IMR-90 (cell line): Measurements from ENCODE around the gene OR10H1. TPM values are rescaled to one million over a fixed set of nuclear protein-coding genes. Genes with fewer than 3 reads are reported as not detected.

Experiments used
- ATAC-seq: fragments of 200-7000 bp; cut with Tn5 transposase; 2 replicates; pipeline ENCODE4 v1.9.1; 2020; ENCODE audit warnings: low read depth, mild to moderate bottlenecking, moderate library complexity
- BruUV-seq: library from RNA; stranded (reverse); fragments of 400-500 nt; replicated peaks from 2 replicates; lab custom pipeline; 2021; lab: Mats Ljungman, UMichigan
- CTCF ChIA-PET: fragments of 300-600 bp; formaldehyde crosslinking; extraction: SDS; loops from one replicate; lab custom pipeline; 2021; ENCODE audit warnings: antibody characterized with exemption; lab: Yijun Ruan, JAX
- POLR2A ChIA-PET: fragments of 300-600 bp; sonication (Branson Sonifier 250); formaldehyde crosslinking; loops from one replicate; lab custom pipeline; 2022; ENCODE audit warnings: antibody characterized with exemption; ENCODE audit not compliant: unreplicated experiment; lab: Charles Lee
- DNase-seq: peaks from one replicate; pipeline ENCODE4 v3.0.0; 2013
- H2AFZ ChIP-seq: replicated peaks from 2 replicates; pipeline ENCODE3; 2013; ENCODE audit warnings: low read length, mild to moderate bottlenecking; ENCODE audit not compliant: poor library complexity
- H2AK5ac ChIP-seq: 2 replicates; pipeline ENCODE4 v1.6.1; 2013; ENCODE audit warnings: low read depth, low read length, inconsistent platforms
- H2AK9ac ChIP-seq: replicated peaks from 2 replicates; pipeline ENCODE3; 2013; ENCODE audit warnings: mild to moderate bottlenecking, low read depth, low read length, moderate library complexity; ENCODE audit not compliant: poor library complexity
- H2BK120ac ChIP-seq: 2 replicates; pipeline ENCODE4 v1.6.1; 2013; ENCODE audit warnings: low read depth, low read length, inconsistent platforms
- H2BK15ac ChIP-seq: 3 replicates; pipeline ENCODE4 v1.6.1; 2013; ENCODE audit warnings: low read depth, low read length, inconsistent platforms
- H2BK20ac ChIP-seq: 2 replicates; pipeline ENCODE4 v1.6.1; 2013; ENCODE audit warnings: low read depth, mild to moderate bottlenecking, inconsistent platforms, low read length, moderate library complexity
- H2BK5ac ChIP-seq: 2 replicates; pipeline ENCODE4 v1.6.1; 2013; ENCODE audit warnings: mild to moderate bottlenecking, low read depth, low read length, inconsistent platforms; ENCODE audit not compliant: poor library complexity, severe bottlenecking
- H3K14ac ChIP-seq: replicated peaks from 2 replicates; pipeline ENCODE4 v1.6.1; 2013; ENCODE audit warnings: low read depth, low read length, inconsistent platforms
- H3K18ac ChIP-seq: 2 replicates; pipeline ENCODE4 v1.6.1; 2013; ENCODE audit warnings: low read depth, low read length, control low read depth
- H3K23ac ChIP-seq: 2 replicates; pipeline ENCODE4 v1.6.1; 2013; ENCODE audit warnings: low read depth, low read length, inconsistent platforms
- H3K27ac ChIP-seq: 2 replicates; pipeline ENCODE4 v1.5.1; 2013; ENCODE audit warnings: mild to moderate bottlenecking, control low read depth, low read length; ENCODE audit not compliant: insufficient read depth
- H3K27me3 ChIP-seq: 2 replicates; pipeline ENCODE4 v1.6.1; 2013; ENCODE audit warnings: low read length; ENCODE audit not compliant: control insufficient read depth, insufficient read depth
- H3K36me3 ChIP-seq: 2 replicates; pipeline ENCODE4 v1.6.1; 2013; ENCODE audit warnings: low read length, mixed read lengths; ENCODE audit not compliant: control insufficient read depth, insufficient read depth
- H3K4ac ChIP-seq: 2 replicates; pipeline ENCODE4 v1.6.1; 2013; ENCODE audit warnings: low read depth, low read length, inconsistent platforms
- H3K4me1 ChIP-seq: 2 replicates; pipeline ENCODE4 v1.6.1; 2013; ENCODE audit warnings: low read length, mixed read lengths; ENCODE audit not compliant: control insufficient read depth, insufficient read depth
- H3K4me2 ChIP-seq: 2 replicates; pipeline ENCODE4 v1.6.1; 2013; ENCODE audit warnings: low read depth, mild to moderate bottlenecking, control low read depth, low read length, moderate library complexity
- H3K4me3 ChIP-seq: 2 replicates; pipeline ENCODE4 v1.5.1; 2013; ENCODE audit warnings: low read depth, mild to moderate bottlenecking, control low read depth, low read length, moderate library complexity; ENCODE audit not compliant: insufficient read depth
- H3K56ac ChIP-seq: 2 replicates; pipeline ENCODE4 v1.6.1; 2013; ENCODE audit warnings: low read length, inconsistent platforms; ENCODE audit not compliant: insufficient read depth; ENCODE audit errors: extremely low read depth
- H3K79me1 ChIP-seq, 2 experiments: 2 replicates each; pipeline ENCODE4 v1.6.1; 2013; ENCODE audit warnings: low read length in 2 of 2, inconsistent platforms in 1 of 2, low read depth in 1 of 2
- H3K9ac ChIP-seq: 2 replicates; pipeline ENCODE4 v1.6.1; 2013; ENCODE audit warnings: low read depth, low read length, control low read depth
- H3K9me1 ChIP-seq: 2 replicates; pipeline ENCODE4 v1.6.1; 2013; ENCODE audit warnings: low read length, inconsistent platforms; ENCODE audit not compliant: insufficient read depth
- H3K9me3 ChIP-seq: 2 replicates; pipeline ENCODE4 v1.6.1; 2013; ENCODE audit warnings: low read length; ENCODE audit not compliant: control insufficient read depth, insufficient read depth
- H4K20me1 ChIP-seq: 2 replicates; pipeline ENCODE4 v1.6.1; 2013; ENCODE audit warnings: low read length, inconsistent platforms; ENCODE audit not compliant: insufficient read depth
- H4K5ac ChIP-seq: 2 replicates; pipeline ENCODE4 v1.6.1; 2013; ENCODE audit warnings: mild to moderate bottlenecking, low read depth, low read length, control low read depth
- H4K8ac ChIP-seq, 2 experiments: 2 replicates each; pipeline ENCODE4 v1.6.1; 2013; ENCODE audit warnings: low read depth in 2 of 2, low read length in 2 of 2, control low read depth in 1 of 2, inconsistent platforms in 1 of 2
- H4K91ac ChIP-seq: 2 replicates; pipeline ENCODE4 v1.6.1; 2013; ENCODE audit warnings: low read depth, low read length, inconsistent platforms; ENCODE audit not compliant: insufficient read depth
- BHLHE40 ChIP-seq: fragments of 150-350 bp; IDR thresholded peaks from 2 replicates; pipeline ENCODE4 v1.6.1; 2016; ENCODE audit warnings: mild to moderate bottlenecking, low read depth, low read length
- CEBPB ChIP-seq: IDR thresholded peaks from 2 replicates; pipeline ENCODE4 v1.6.1; 2012; ENCODE audit warnings: low read depth, low read length, improper control_type of control experiment
- FOS ChIP-seq: fragments of 150-350 bp; IDR thresholded peaks from 2 replicates; pipeline ENCODE4 v1.6.1; 2016; ENCODE audit warnings: low read depth, low read length
- POLR2A ChIP-seq: IDR thresholded peaks from 2 replicates; pipeline ENCODE4 v1.6.1; 2012; ENCODE audit warnings: mild to moderate bottlenecking, low read depth, low read length
- RAD21 ChIP-seq: IDR thresholded peaks from 2 replicates; pipeline ENCODE4 v1.6.1; 2012; ENCODE audit warnings: low read length, improper control_type of control experiment
- SMC3 ChIP-seq: fragments of 150-350 bp; IDR thresholded peaks from 2 replicates; pipeline ENCODE4 v1.6.1; 2016; ENCODE audit warnings: low read depth, mild to moderate bottlenecking, antibody characterized with exemption, low read length, moderate library complexity
- WGBS, 2 experiments: methylation state at CpG; one replicate each; pipeline versions ENCODE4 v1.1.5 to v1.1.7; 2013; ENCODE audit warnings: missing lambda C conversion rate in 2 of 2; ENCODE audit not compliant: insufficient read length in 1 of 2; ENCODE audit errors: extremely low coverage in 2 of 2; 5-methylcytosine and 5-hydroxymethylcytosine counted together
- dilution Hi-C: fragments of 300-500 bp; cut with HindIII; formaldehyde crosslinking; loops from one replicate; pipeline ENCODE4 v1.14.3; 2018; ENCODE audit warnings: low sequenced_read_pairs; ENCODE audit not compliant: unreplicated experiment
- in situ Hi-C: fragments of 300-500 bp; cut with MboI; formaldehyde crosslinking; loops from 3 replicates; pipeline ENCODE4 v1.14.3; 2019; ENCODE audit warnings: low sequenced_read_pairs, inconsistent platforms, mixed read lengths
- intact Hi-C: fragments of 100-400 bp; cut with micrococcal nuclease; formaldehyde crosslinking; loops from 2 replicates; pipeline ENCODE4 v1.10.0; 2022
- polyA plus RNA-seq, 3 experiments: library from polyadenylated mRNA; depleted of rRNA; stranded (reverse); fragments of >200 nt; gene quantifications; 2 replicates each; pipeline ENCODE4 v1.2.3, GENCODE V29; 2012; ENCODE audit warnings: low replicate concordance in 1 of 3
- total RNA-seq: library from RNA; depleted of rRNA; stranded (reverse); fragments of >200 nt; gene quantifications from 2 replicates; pipeline ENCODE4 v1.2.3, GENCODE V29; 2012

OR10H1 gene
- total and polyA plus RNA-seq, 2 of the 4 experiments (the other 2 are of a cell fraction) = not detected

DNA sequence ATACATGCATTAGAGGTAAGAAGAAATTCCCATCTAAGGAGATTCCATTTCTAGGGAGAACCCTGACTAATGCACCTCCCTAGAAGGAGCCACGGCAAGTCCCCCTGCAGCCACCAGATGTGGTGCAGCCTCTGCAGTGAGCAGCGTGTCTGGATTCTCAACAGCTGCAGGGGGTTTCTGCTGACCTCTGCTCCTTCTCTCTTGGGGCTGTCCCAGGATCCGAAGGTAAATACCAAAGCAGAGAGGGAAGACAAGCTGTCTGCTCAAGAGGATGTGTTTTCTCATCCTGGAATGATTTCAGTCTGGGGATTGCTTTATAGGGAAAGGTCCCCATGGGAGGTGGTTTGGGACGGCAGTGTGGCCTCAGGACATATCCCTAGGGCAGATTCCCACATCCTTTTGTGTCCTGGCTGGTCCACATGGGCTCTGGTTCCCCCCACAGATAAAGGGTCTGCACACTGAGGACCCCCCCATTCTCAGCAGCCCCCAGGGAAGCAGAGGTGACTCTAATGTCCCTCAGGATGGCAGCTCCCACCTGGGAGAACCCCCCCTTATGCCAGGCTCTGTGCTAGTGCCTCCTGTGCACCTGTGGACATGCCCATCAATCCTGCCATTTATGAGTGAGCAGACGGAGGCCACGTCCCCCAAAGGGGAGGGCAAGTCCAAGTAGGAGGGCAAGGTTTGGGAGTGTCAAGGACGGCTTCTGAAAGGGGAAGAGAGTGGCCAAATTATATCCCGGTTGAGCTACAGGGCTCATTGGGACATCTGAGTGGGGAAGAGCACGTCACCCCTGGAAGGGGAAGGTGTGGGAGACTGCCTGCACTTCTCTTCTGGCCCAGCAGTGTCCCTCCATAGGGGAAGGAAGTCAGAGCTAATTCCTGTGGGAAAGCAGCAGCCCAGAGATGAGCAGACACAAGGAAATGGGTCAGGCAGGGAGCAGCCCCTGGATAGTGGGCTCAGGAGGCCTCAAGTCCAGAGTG is 38.2 kb downstream of the OR10H1 start:
- dilution Hi-C loops (no loop called here), intact Hi-C loops (loop anchor here (2.0 kb wide), 1 partner anchor 102 kb away; no protein-coding TSS in a partner anchor), in situ Hi-C loops (loop anchor here (10.0 kb wide), 1 partner anchor 102 kb away; the partner anchor contains the start of gene CYP4F12)
- no peak overlapping the region for H3K23ac ChIP-seq
- H3K4ac ChIP-seq = no peak overlapping the region
- H2BK120ac ChIP-seq = no peak overlapping the region
- H2AK9ac ChIP-seq = no peak overlapping the region
- no peak overlapping the region for H3K9ac ChIP-seq
- no peak overlapping the region for H4K91ac ChIP-seq
- H3K18ac ChIP-seq = no peak overlapping the region
- BruUV-seq = no TSS peak
- H3K4me3 ChIP-seq = no peak overlapping the region
- H2AFZ ChIP-seq = no peak overlapping the region
- CTCF ChIA-PET = no interaction called here
- POLR2A ChIA-PET = no interaction called here
- H3K9me1 ChIP-seq = no peaks in the 10 kb centered on the region
- H2BK15ac ChIP-seq = no peak overlapping the region
- H3K4me1 ChIP-seq = no peaks in the 10 kb centered on the region
- no peaks in the 10 kb centered on the region for H3K79me1 ChIP-seq
- no peak overlapping the region for H3K56ac ChIP-seq
- H4K8ac ChIP-seq = no peak overlapping the region
- ATAC-seq (no peak), DNase-seq (no peak)
- no peak overlapping the region for H3K27ac ChIP-seq
- H3K36me3 ChIP-seq = no peaks in the 10 kb centered on the region
- H3K4me2 ChIP-seq = no peak overlapping the region
- H2BK5ac ChIP-seq = no peak overlapping the region
- TF ChIP-seq SMC3 (no peak), POLR2A (no peak), BHLHE40 (no peak), CEBPB (no peak), FOS (no peak), RAD21 (no peak)
- H3K14ac ChIP-seq = no peak overlapping the region
- H3K9me3 ChIP-seq = peaks cover 53% of the 10 kb centered on the region
- no peaks in the 10 kb centered on the region for H3K27me3 ChIP-seq
- H4K20me1 ChIP-seq = no peaks in the 10 kb centered on the region
- no peak overlapping the region for H2BK20ac ChIP-seq
- WGBS, 2 experiments = 23% methylated on average over 4 of the region's 9 CpGs; no CpG with 5 or more reads in 1 of the 2 experiments
- no peak overlapping the region for H2AK5ac ChIP-seq
- H4K5ac ChIP-seq = no peak overlapping the region
